Gastroesophageal sphincter (tissue), 4 donors: ENCODE results near the gene HSD11B1. TPM values are rescaled to one million over a fixed set of nuclear protein-coding genes. Genes with fewer than 3 reads are reported as not detected.

Experiments
- ATAC-seq: fragments of 150-250 bp; one replicate; pipeline ENCODE4 v1.9.1; 2016; ENCODE audit warnings: mild to moderate bottlenecking, moderate library complexity
- H3K27ac ChIP-seq, 4 donors: fragments of 200-600 bp; sonication (generic) in 3 of 4; 1 replicate in 3 of 4; 2 replicates in 1 of 4; pipeline ENCODE4 v1.5.1; 2016 to 2019
- H3K27me3 ChIP-seq: fragments of 200-600 bp; sonication (generic); one replicate; pipeline ENCODE4 v1.5.1; 2019
- H3K36me3 ChIP-seq, 2 donors: fragments of 200-600 bp; sonication (generic); one replicate each; pipeline ENCODE4 v1.5.1; 2019; ENCODE audit warnings: control low read depth in 1 of 2
- H3K4me1 ChIP-seq, 3 donors: fragments of 200-600 bp; sonication (generic); 1 replicate in 2 of 3; 2 replicates in 1 of 3; pipeline ENCODE4 v1.5.1; 2016 to 2019; ENCODE audit warnings: control low read depth in 2 of 3
- H3K4me3 ChIP-seq, 2 donors: fragments of 200-600 bp; sonication (generic); one replicate each; pipeline ENCODE4 v1.5.1; 2019; ENCODE audit warnings: mild to moderate bottlenecking in 1 of 2, moderate library complexity in 1 of 2
- H3K9me3 ChIP-seq, 3 donors: fragments of 200-600 bp; sonication (generic); one replicate each; pipeline ENCODE4 v1.5.1; 2017 to 2019; ENCODE audit warnings: control low read depth in 2 of 3
- CTCF ChIP-seq, 4 experiments: fragments of 200-600 bp in 2 of 4; fragments of 450-650 bp in 2 of 4; sonication (generic) in 1 of 4; IDR thresholded peaks; one replicate each; pipeline ENCODE4 v1.5.1; 2017 to 2019; ENCODE audit warnings: antibody characterized with exemption in 4 of 4, mild to moderate bottlenecking in 2 of 4, moderate library complexity in 2 of 4
- EP300 ChIP-seq: sonication (generic); formaldehyde crosslinking; IDR thresholded peaks from one replicate; pipeline ENCODE4 v1.6.1; 2017; ENCODE audit warnings: antibody characterized with exemption, mild to moderate bottlenecking
- POLR2A ChIP-seq, 2 donors: fragments of 450-650 bp; IDR thresholded peaks; one replicate each; pipeline ENCODE4 v1.6.1; 2017; ENCODE audit warnings: antibody characterized with exemption in 2 of 2, mild to moderate bottlenecking in 2 of 2, moderate library complexity in 1 of 2
- POLR2AphosphoS5 ChIP-seq: sonication (generic); formaldehyde crosslinking; IDR thresholded peaks from one replicate; pipeline ENCODE4 v1.6.1; 2017; ENCODE audit warnings: antibody characterized with exemption
- WGBS, 2 donors: methylation state at CpG; one replicate each; pipeline ENCODE4 v1.1.5; 2018; ENCODE audit warnings: low coverage in 1 of 2; 5-methylcytosine and 5-hydroxymethylcytosine counted together
- total RNA-seq, 4 donors: library from RNA; depleted of rRNA; stranded (reverse); fragments of >200 nt; gene quantifications; one replicate each; pipeline ENCODE4 v1.1.0, GENCODE V29; 2016

Gene HSD11B1
- total RNA-seq, 4 donors from 2014 or later, result 5.0 to 17.8 (median 8.9) TPM

GRCh38 chr1:209675565-209676154 lies 29.0 kb upstream of the HSD11B1 start:
- no peak for TF ChIP-seq POLR2AphosphoS5
- TF ChIP-seq POLR2A (IDR thresholded peaks at IDR 0.05), result peak in 1 of 2 donors; percentile 4
- 7% methylated on average over 5 of the region's 34 CpGs; no CpG with 5 or more reads in 1 of the 2 donors for WGBS, 2 donors
- H3K4me1 ChIP-seq, result peaks cover 0 to 36% (median 11%) of the 10 kb centered on the region in 3 donors
- H3K36me3 ChIP-seq, result no peaks in the 10 kb centered on the region
- peak overlapping the region; percentile 35 to 56 for H3K4me3 ChIP-seq
- H3K27me3 ChIP-seq, result no peaks in the 10 kb centered on the region
- peak; percentile 22 for ATAC-seq
- peak overlapping the region in 3 of 4 donors; percentile 18 to 75 (median 59) for H3K27ac ChIP-seq
- H3K9me3 ChIP-seq, result no peaks in the 10 kb centered on the region

- Histone ChIP-seq H3K27me3 (no peaks in the 10 kb centered on the region), H3K4me1 (peaks cover 0 to 27% (median 11%) of the 10 kb centered on the region in 3 donors), H3K9me3 (no peaks in the 10 kb centered on the region), H3K4me3 (no peak overlapping the region), H3K36me3 (no peaks in the 10 kb centered on the region), H3K27ac (no peak overlapping the region)
- no peak for ATAC-seq
- TF ChIP-seq POLR2AphosphoS5, result no peak
- no peak for TF ChIP-seq CTCF (IDR thresholded peaks at IDR 0.05)
- no peak for TF ChIP-seq EP300
- no peak for TF ChIP-seq POLR2A (IDR thresholded peaks at IDR 0.05)
- 94 to 96% methylated on average over 4 of the region's 4 CpGs for WGBS, 2 donors
Measured at GRCh38 chr1:209678981-209679539, 25.6 kb upstream of the HSD11B1 start.

- Histone ChIP-seq H3K36me3 (no peaks in the 10 kb centered on the region), H3K27ac (no peak overlapping the region)
- no peak for ATAC-seq
Measured at GRCh38 chr1:209685821-209686220, 18.8 kb upstream of the HSD11B1 start.

GRCh38 chr1:209686322-209686721 lies 18.3 kb upstream of the HSD11B1 start:
- Histone ChIP-seq H3K9me3 (no peaks in the 10 kb centered on the region), H3K27ac (no peak overlapping the region), H3K27me3 (no peaks in the 10 kb centered on the region), H3K36me3 (no peaks in the 10 kb centered on the region), H3K4me1 (peaks cover 0 to 4% (median 0%) of the 10 kb centered on the region in 3 donors), H3K4me3 (no peak overlapping the region)
- 50% methylated on average over 4 of the region's 4 CpGs for WGBS, 2 donors
- no peak for ATAC-seq
- TF ChIP-seq POLR2AphosphoS5, result no peak
- no peak for TF ChIP-seq POLR2A (IDR thresholded peaks at IDR 0.05)
- no peak for TF ChIP-seq CTCF (IDR thresholded peaks at IDR 0.05)
- TF ChIP-seq EP300, result no peak

More at GRCh38 chr1:209685821-209686220, 18.8 kb upstream of the HSD11B1 start:
- H3K4me1 ChIP-seq, result peaks cover 0 to 4% (median 0%) of the 10 kb centered on the region in 3 donors
- no peak overlapping the region for H3K4me3 ChIP-seq
- 55 to 60% methylated on average over 2 to 3 of the region's 4 CpGs for WGBS, 2 donors
- H3K27me3 ChIP-seq, result no peaks in the 10 kb centered on the region
- no peak for TF ChIP-seq EP300
- TF ChIP-seq POLR2A (IDR thresholded peaks at IDR 0.05), result no peak
- no peak for TF ChIP-seq POLR2AphosphoS5
- no peak for TF ChIP-seq CTCF (IDR thresholded peaks at IDR 0.05)
- H3K9me3 ChIP-seq, result no peaks in the 10 kb centered on the region

GRCh38 chr1:209688746-209689234 lies 15.9 kb upstream of the HSD11B1 start:
- 33 to 38% methylated on average over 1 of the region's 1 CpG for WGBS, 2 donors

More at GRCh38 chr1:209688746-209689234, 15.9 kb upstream of the HSD11B1 start:
- H3K9me3 ChIP-seq, result no peaks in the 10 kb centered on the region
- H3K4me3 ChIP-seq, result no peak overlapping the region
- ATAC-seq, result no peak
- no peaks in the 10 kb centered on the region for H3K27me3 ChIP-seq
- H3K27ac ChIP-seq, result no peak overlapping the region
- peaks cover 0 to 8% (median 0%) of the 10 kb centered on the region in 3 donors for H3K4me1 ChIP-seq
- no peaks in the 10 kb centered on the region for H3K36me3 ChIP-seq
- TF ChIP-seq CTCF (IDR thresholded peaks at IDR 0.05) (no peak), POLR2AphosphoS5 (no peak), EP300 (no peak), POLR2A (IDR thresholded peaks at IDR 0.05) (no peak)
